HUES6 (cell line): ENCODE data around the gene C1GALT1.
"Not testable (repeated sequence)": the region's sequence is repeated elsewhere in the genome, so short reads cannot be mapped to it uniquely, and the experiment has no call there.

Experiments
- H3K27ac ChIP-seq: 2 replicates; pipeline ENCODE4 v1.7.0; 2013; ENCODE audit warnings: low read depth, mild to moderate bottlenecking, low read length, inconsistent platforms
- H3K27me3 ChIP-seq: 2 replicates; pipeline ENCODE4 v1.6.1; 2013; ENCODE audit warnings: low read length; ENCODE audit not compliant: control insufficient read depth, insufficient read depth
- H3K36me3 ChIP-seq: 2 replicates; pipeline ENCODE4 v1.6.1; 2013; ENCODE audit warnings: low read length; ENCODE audit not compliant: control insufficient read depth, insufficient read depth
- H3K4me1 ChIP-seq: 2 replicates; pipeline ENCODE4 v1.6.1; 2013; ENCODE audit warnings: low read length; ENCODE audit not compliant: control insufficient read depth, insufficient read depth
- H3K4me3 ChIP-seq: 2 replicates; pipeline ENCODE4 v1.5.1; 2013; ENCODE audit warnings: low read depth, low read length
- H3K9ac ChIP-seq: one replicate; pipeline ENCODE4 v1.6.1; 2013; ENCODE audit warnings: mild to moderate bottlenecking, low read length
- H3K9me3 ChIP-seq: 2 replicates; pipeline ENCODE4 v1.6.1; 2013; ENCODE audit warnings: low read depth, low read length; ENCODE audit not compliant: control insufficient read depth, insufficient read depth

Gene C1GALT1

DNA sequence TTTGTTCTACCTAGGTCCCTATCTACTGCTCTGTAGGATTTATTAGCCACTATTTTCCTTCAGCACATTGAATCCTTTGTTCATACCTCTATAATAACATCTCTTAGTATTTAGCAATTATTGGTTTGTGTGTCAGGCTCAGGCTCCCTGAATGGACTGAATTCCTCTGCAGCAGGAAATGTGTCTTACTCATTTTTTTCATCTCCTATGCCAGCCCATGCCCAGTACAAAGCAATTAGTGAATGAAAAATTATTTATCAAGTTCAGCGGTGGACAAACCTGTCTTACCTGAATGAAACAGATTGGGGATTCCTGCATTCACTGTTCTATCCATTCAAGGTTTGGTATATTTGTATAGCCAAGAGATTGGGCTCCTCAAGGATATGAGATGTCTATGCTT is 53.7 kb downstream of the C1GALT1 start:
- Histone ChIP-seq H3K4me3 (no peak overlapping the region), H3K27ac (no peak overlapping the region), H3K36me3 (peaks cover 48% of the 10 kb centered on the region), H3K9me3 (peaks cover 3% of the 10 kb centered on the region; the same call in 1 of the 2 replicates), H3K4me1 (peaks cover 42% of the 10 kb centered on the region), H3K9ac (no peak overlapping the region), H3K27me3 (no peaks in the 10 kb centered on the region)

DNA sequence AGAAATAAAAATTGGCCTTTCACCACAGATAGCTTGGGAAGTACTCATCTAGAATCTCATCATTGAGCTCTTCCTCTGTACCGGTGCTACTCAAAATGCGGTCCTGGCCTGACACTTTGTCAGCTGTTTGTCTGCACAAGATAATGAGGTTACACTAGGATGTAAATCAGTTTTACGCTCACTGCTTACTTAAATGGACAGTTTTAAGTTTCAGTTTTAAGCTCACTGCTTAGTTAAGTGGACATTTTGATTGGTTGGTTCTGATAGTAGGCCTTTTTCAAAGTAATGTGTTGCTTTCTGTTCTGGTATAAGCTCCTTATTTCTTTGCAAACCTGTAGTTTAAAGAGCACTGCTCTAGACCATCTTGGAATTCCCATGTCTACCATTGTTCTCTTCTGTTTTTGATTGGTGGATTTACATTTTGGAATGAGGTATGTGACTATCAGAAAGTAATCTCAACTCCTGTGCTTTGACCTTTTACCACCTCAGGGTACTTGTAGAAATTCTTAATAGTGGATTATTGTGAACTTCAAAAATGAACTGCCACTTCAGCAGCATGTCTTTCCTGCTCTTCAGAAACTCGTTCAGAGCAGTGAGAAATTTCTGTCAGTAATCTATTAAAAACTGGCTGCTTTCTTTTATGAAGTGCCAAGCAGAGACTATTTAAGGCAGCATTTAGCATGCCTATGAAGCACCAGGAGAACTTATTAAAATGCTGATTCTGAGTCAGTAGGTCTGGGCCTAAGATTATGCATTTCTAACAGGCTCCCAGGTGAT is 55.0 kb downstream of the C1GALT1 start:
- no peak overlapping the region for H3K9ac ChIP-seq
- no peaks in the 10 kb centered on the region for H3K9me3 ChIP-seq
- peaks cover 51% of the 10 kb centered on the region for H3K36me3 ChIP-seq
- no peak overlapping the region for H3K4me3 ChIP-seq
- H3K27ac ChIP-seq, result no peak overlapping the region
- H3K4me1 ChIP-seq, result peaks cover 42% of the 10 kb centered on the region
- no peaks in the 10 kb centered on the region for H3K27me3 ChIP-seq

DNA sequence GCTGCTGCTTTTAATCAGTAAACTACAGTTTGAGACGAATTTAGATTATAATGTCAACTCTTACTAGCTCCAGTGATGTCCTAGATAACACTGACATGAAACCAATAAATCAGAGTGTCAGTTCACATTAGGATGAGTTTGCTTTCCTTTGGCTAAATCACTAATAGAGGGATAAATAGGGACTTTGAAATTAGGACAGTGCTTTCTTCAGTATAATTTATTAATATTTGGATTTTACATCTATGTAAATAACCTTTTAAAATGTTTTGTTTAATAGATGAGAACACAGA is 55.6 kb downstream of the C1GALT1 start:
- Histone ChIP-seq H3K27me3 (no peaks in the 10 kb centered on the region), H3K9ac (no peak overlapping the region), H3K36me3 (peaks cover 56% of the 10 kb centered on the region)

DNA sequence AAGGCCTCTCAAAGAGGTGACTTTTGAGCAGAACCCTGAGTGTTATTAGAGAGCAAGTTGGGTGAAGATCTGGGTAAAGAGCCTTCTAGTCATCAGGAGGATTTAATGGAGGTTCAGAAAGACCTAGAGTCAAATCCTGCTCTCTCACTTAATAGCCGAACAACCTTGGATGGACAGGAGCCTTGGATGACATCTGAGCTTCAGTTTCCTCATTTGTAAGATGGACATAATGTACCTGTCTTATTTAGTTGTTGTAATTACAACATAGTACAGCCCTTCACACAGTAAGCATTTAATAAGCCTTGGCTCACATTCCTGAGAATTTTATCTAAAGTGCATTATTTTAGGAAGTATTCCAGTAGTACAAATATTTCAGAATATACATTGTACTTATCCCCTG is 57.0 kb downstream of the C1GALT1 start:
- no peak overlapping the region for H3K9ac ChIP-seq
- H3K4me1 ChIP-seq, result peaks cover 26% of the 10 kb centered on the region
- no peaks in the 10 kb centered on the region for H3K9me3 ChIP-seq
- no peak overlapping the region for H3K27ac ChIP-seq
- no peak overlapping the region for H3K4me3 ChIP-seq
- H3K36me3 ChIP-seq, result peaks cover 68% of the 10 kb centered on the region
- H3K27me3 ChIP-seq, result no peaks in the 10 kb centered on the region

More for the DNA sequence above, 55.6 kb downstream of the C1GALT1 start:
- H3K27ac ChIP-seq, result no peak overlapping the region
- H3K4me3 ChIP-seq, result no peak overlapping the region
- H3K9me3 ChIP-seq, result no peaks in the 10 kb centered on the region
- H3K4me1 ChIP-seq, result peaks cover 40% of the 10 kb centered on the region

DNA sequence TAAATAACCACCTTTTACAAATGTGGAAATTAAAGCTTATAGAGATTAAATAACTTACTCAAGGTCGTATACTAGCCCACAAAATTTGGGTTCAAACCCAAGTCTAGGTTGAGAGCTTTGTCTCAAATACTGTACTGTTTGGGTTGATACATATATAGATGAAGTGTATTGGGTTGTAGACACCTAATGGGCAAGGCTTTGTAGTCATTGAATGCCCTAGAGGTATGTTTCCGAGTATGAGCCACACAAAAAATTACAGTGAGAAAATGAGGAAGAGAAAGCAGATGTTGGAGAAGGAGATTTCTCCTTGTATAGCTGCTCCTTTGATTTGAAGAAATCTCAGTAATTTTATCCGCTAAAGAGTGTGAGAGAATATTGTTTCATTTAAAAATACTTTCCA is 60.6 kb downstream of the C1GALT1 start:
- Histone ChIP-seq H3K9me3 (no peaks in the 10 kb centered on the region), H3K4me3 (no peak overlapping the region), H3K4me1 (peaks cover 2% of the 10 kb centered on the region), H3K27me3 (no peaks in the 10 kb centered on the region), H3K36me3 (peaks cover 62% of the 10 kb centered on the region), H3K9ac (no peak overlapping the region), H3K27ac (no peak overlapping the region)

DNA sequence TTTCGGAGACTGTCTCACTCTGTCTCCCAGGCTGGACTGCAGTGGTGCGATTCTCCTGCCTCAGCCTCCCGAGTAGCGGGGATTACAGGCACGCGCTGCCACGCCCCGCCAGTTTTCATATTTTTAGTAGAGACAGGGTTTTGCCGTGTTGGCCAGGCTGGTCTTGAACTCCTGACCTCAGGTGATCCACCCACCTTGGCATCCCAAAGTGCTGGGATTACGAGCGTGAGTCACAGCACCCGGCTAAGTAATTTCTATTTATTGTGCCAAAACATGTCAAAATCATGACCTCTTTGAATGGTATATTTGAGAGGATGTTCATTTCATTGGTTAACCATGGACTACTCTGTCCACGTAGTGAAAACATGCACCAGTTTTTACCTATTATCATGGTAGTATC is 62.9 kb downstream of the C1GALT1 start:
- H3K27me3 ChIP-seq, H3K9ac ChIP-seq, H3K4me1 ChIP-seq, H3K27ac ChIP-seq, H3K9me3 ChIP-seq, H3K4me3 ChIP-seq: not testable (repeated sequence)
- H3K36me3 ChIP-seq, result peaks cover 41% of the 10 kb centered on the region

DNA sequence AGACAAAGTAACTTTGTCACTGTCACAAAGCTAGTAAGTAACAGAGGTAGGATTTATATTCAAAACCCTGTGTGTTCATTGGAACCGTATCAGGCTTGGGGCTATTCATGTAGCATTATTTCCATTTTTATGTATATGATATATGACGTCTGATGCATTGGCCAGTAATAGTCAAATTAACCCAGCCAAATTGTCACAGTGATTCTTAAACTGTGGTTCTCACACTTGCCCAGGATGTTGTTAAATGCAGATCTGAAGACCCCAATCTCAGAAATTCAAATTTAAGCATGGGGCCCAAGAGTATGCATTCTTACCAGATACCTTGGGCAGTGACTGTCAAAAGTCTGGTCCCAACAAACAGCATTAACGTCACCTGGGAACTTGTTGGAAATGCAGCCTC is 63.9 kb downstream of the C1GALT1 start:
- Histone ChIP-seq H3K4me3 (no peak overlapping the region), H3K36me3 (peaks cover 37% of the 10 kb centered on the region), H3K9ac (no peak overlapping the region), H3K27ac (no peak overlapping the region), H3K27me3 (no peaks in the 10 kb centered on the region), H3K4me1 (peaks cover 2% of the 10 kb centered on the region; the same call in 1 of the 2 replicates), H3K9me3 (no peaks in the 10 kb centered on the region)

DNA sequence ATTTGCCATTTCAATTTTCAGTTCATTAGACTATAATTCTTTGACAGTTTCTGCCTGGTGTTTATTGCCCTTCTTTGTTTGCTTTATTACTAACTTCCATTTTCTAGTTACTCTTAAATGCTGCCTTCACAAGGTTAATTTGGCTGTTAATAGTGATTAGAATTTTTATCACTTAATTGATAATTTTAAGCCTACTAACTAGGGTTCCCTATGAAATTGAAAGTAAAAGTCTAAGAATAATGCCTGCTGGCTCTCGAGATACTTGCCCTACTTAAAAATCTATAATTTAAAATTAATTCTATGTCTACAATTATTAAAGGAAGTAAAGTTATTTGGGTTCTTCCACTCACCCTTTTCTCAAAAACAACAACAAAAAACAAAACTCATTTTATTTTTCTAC is 65.3 kb downstream of the C1GALT1 start:
- Histone ChIP-seq H3K4me3 (no peak overlapping the region), H3K9ac (no peak overlapping the region), H3K9me3 (no peaks in the 10 kb centered on the region), H3K36me3 (peaks cover 34% of the 10 kb centered on the region), H3K4me1 (peaks cover 10% of the 10 kb centered on the region), H3K27ac (no peak overlapping the region), H3K27me3 (no peaks in the 10 kb centered on the region)

DNA sequence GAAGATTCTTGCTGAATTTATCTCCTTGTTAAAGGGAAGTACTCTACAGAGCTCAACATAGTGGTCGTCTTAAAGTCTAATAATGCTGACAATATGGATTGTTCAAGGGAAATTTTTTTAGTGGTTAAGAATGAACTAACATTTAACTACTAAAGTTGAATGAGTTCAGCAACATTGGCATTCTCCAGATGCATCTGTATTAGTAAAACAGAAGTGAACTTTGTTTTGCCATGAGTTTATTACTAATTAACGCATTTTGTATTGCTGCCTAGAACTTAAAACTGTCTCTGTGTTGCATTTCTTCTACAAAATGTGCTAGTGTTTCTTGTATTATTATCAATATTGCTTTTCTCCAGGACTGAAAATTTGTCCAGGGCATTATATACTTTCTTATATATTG is 67.5 kb downstream of the C1GALT1 start:
- no peaks in the 10 kb centered on the region for H3K27me3 ChIP-seq
- no peaks in the 10 kb centered on the region for H3K9me3 ChIP-seq
- no peak overlapping the region for H3K27ac ChIP-seq
- H3K4me1 ChIP-seq, result peaks cover 10% of the 10 kb centered on the region
- no peak overlapping the region for H3K9ac ChIP-seq
- H3K4me3 ChIP-seq, result no peak overlapping the region
- peaks cover 20% of the 10 kb centered on the region; the same call in 1 of the 2 replicates for H3K36me3 ChIP-seq

DNA sequence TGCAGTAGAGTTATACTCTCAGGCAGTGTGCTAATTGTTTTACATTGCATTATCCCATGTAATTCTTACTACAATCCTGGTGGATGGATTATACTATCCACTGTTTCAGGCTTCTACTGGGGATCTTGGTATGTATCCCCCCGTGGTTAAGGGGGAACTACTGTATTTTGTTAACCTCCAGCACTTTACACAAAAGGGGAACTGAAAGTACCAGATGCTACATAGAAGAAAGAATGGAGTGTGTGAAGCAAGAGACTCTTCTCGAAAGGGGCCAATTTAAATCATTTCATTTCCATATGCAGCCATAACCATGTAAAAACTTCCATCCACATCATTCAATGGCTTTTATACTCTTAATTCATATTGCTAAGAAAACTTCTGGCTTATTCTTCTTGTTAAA is 69.4 kb downstream of the C1GALT1 start:
- Histone ChIP-seq H3K4me1 (peaks cover 10% of the 10 kb centered on the region), H3K9me3 (no peaks in the 10 kb centered on the region), H3K36me3 (peaks cover 16% of the 10 kb centered on the region), H3K4me3 (no peak overlapping the region), H3K9ac (no peak overlapping the region), H3K27ac (0 out of 2 replicates have a peak overlapping the region, but pooled peaks have one; percentile 1), H3K27me3 (no peaks in the 10 kb centered on the region)

DNA sequence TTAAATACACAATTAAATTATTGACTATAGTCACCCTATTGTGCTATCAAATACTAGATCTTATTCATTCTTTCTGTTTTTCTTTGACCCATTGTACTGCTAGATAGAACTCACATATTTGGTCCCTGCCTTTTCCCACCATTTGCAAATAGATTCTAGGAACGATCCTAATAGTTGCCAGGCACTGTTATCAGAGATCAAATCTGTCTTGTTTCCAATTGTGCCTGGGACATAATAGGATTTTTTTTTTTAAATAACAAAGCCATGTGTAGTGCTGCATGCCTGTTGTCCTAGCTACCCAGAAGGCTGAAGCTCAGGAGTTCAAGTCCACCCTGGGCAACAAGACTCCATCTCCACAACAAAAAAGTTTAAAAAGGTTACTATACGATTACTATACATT is 72.0 kb downstream of the C1GALT1 start:
- Histone ChIP-seq H3K4me3 (no peak overlapping the region), H3K27me3 (no peaks in the 10 kb centered on the region), H3K4me1 (peaks cover 20% of the 10 kb centered on the region), H3K27ac (no peak overlapping the region), H3K9ac (no peak overlapping the region), H3K9me3 (no peaks in the 10 kb centered on the region), H3K36me3 (peaks cover 21% of the 10 kb centered on the region)
